CD4-positive, alpha-beta T cell treated with Interleukin-4 for 1 hour (primary cell): Measurements from ENCODE around the gene EVC.

Experiments
- DNase-seq, 2 donors: peaks; one replicate each; pipeline ENCODE4 v3.0.0-alpha.2; 2020 to 2022

EVC gene

GRCh38 chr4:5732158-5732557 lies 21.2 kb downstream of the EVC start:
- DNase-seq: no peak

DNA sequence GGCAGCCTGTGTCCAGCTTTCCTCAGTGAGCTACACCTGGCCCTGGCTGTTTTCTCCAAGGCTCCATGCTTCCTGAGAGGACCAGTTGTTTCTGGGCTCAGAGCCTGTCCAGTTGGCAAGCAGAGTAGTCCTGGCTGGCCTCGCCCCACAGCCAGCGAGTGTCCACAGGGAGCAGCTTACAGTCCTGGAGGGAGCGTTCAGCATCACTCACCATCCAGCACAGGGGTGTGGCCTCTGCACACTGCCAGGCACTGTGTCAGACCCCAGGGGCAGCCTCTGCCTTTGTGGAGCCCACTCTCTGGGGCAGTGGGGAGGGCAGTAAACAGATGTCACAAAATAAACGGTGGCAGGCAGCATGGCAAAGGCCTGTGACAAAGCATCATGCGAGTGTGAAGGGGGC lies 23.9 kb downstream of the EVC start:
- no peak for DNase-seq

GRCh38 chr4:5735463-5735862 lies 24.5 kb downstream of the EVC start:
- no peak for DNase-seq

DNA sequence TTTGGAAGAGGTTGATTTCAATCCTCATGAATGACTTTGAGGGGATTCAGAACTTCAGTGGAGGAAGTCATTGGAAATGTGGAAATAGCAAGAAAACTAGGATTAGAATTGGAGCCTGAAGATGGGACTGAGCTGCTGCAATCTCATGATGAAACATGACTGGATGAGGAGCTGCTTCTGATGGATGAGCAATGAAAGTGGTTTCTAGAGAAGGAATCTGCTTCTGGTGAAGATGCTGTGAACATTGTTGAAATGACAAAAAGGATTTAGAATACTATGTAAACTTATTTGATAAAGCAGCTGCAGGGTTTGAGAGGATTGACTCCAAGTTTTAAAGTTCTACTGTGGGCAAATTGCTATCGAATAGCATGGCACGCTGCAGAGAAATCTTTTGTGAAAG lies 27.1 kb downstream of the EVC start:
- DNase-seq: no peak

DNA sequence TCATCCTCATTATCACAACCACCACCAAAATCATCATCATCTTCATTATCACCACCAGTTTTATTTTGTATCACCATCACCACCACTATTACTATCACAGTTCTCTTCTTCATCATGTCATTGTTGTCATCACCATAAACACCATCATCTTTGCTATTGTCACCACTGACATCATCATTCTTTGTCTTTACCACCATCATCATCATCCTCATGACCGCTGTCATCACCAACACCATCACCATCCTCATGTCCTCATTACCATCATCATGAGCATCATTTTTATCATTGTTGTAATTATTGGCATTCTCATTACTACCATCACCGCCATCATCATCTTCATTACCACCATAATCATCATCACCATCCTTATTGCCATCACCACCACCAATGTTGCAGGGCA lies 31.4 kb downstream of the EVC start:
- DNase-seq: no peak

GRCh38 chr4:5742968-5743367 lies 32.0 kb downstream of the EVC start:
- no peak for DNase-seq

DNA sequence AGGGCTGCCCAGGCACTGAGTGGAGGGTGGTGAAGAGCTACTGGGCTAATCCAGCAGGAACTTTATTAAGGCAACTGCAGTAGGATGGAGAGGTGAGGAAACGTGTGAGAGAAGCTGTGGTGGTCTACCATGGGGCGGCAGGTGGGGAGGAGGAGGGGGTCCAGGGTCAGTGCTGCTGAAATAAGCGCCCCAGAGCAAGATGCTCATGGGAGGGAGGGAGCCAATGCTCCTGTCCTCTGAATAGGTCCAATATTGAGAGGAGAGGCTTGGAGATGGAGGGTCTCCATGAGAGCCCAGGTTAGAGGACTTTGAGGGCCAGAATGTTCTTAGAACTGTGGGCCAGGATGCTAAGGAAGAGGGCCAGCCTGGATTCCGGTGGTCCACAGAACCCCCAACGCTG lies 35.2 kb downstream of the EVC start:
- DNase-seq: no peak

GRCh38 chr4:5746829-5747737 lies 36.1 kb downstream of the EVC start:
- no peak for DNase-seq

GRCh38 chr4:5747738-5748375 lies 36.9 kb downstream of the EVC start:
- no peak for DNase-seq

DNA sequence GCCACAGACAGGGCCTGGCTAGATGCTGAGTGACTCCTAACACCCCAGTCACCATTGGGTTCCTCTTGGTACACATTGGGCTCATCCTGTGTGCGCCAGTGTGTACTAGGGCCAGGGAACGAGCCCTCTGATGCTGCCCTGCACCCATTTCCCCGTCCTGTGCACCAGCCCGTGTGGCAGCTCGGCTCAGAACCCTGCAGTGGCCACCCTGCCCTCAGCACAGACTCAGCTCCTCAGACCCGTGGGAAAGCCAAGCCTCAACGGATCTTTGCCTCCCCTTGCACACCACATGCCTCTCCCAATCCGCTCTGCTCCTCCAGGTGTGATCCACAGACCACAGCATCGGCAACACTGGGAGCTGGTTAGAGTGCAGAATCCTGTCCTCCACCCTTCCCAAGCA lies 38.6 kb downstream of the EVC start:
- no peak for DNase-seq

GRCh38 chr4:5750052-5750945 lies 39.3 kb downstream of the EVC start:
- DNase-seq: no peak

DNA sequence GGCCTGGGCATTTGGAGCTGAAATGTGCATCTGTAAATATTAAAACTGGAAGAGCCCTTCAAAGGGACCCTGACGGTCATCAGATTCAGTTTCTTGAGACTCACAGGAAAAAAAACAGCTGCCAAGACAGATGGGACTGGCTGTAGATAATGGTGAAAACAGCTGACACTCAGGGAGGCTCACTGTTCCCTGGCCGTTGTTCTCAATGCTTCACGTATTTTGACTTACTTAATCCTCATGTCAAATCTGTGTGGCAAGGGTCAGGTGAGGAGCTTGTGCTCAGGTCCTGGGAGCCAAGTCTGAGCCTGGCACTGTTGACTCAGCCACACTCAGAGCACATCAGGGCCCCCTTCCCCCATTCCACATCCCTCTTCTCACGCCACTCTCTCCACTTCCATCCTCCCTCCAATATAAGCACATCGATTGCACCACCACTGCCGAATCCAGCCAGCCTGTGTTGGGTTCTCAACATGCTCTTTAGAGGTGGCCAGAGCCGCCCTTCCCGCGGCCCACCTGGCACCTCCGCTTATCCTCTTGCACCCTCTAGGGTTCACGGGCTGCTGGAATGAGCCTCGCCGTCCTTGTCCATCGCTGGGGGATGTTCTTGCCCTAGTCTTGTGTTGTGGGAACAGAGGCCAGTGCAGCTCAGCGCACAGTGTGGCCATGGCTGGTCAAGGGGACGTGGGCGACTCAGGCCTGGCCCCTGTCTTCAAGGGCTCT lies 40.1 kb downstream of the EVC start:
- DNase-seq: no peak

- DNase-seq: no peak
Observed at GRCh38 chr4:5751666-5752375, 40.8 kb downstream of the EVC start.

- DNase-seq: no peak
Observed at GRCh38 chr4:5752376-5753184, 41.6 kb downstream of the EVC start.

DNA sequence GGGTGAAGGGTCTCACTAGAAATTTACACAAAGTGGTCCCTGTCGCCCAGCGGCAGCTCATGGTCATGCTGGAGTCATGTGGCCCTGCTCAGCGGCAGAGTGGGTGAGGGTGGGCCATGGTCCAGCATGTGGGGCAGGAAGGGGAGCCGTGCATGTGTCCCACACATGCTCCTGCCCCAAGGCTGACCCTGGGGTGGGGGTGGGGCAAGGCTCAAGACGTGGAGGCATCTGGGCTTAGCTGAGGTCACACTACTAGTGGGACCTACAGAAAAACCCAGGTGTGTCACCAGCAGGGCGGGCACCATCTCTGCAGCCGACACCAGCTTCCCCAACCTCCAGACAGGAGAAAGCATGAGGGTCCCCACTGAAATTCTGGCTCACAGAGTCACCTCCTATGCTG lies 42.4 kb downstream of the EVC start:
- no peak for DNase-seq

DNA sequence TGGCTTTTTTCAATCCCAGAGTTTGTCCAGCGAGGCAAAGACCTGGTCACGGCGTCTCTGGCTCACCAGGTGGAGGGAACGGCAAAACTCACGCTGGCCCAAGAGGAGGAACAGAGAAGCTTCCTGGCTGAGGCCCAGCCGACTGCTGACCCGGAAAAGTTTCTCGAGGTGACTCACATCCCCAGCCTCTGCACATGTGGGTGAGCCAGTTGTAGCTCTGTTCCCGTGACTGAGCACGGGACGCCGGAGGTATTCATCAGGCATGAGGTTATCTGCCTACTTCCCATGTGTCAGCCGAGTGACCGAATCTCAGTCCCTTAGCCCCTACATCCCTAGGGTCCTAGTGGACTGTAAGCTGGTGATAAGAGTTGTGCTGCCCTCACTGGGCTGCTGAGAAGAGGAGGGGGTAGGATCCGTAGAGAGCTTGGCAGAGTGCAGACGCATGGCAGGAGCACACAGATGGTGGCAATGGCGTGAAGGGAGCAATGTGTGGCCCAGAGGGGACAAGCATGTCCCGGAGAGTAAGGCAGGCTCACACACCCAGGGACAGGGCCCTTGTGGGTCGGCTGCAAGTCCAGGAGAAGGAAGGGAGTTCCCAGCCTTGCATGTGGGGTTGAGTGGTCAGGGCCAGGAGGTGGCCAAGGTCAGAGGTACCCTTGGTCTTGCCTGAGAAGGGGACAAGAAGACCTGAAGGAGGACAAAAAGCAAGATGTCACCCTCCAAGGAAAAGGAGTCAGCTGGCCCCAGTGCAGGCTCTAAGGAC lies 42.9 kb downstream of the EVC start:
- no peak for DNase-seq

DNA sequence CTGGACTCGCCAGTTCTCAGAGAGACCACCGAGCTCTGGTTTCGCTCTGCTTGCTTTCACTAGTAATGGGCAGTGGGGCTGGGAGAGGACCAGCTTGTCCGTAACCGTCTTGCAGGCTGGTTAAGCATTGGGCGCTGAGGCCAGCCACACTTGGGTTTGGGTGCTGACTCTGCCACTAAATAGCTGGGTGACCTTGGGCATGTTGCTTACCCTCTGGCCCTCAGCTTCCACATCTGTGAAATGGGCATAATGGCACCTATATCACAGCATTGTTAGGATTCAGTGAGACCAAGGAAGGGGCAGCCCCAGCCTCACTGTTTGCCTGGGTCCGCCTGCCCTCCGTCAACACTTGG lies 43.5 kb downstream of the EVC start:
- DNase-seq: no peak

- DNase-seq: no peak
Observed at GRCh38 chr4:5755161-5755560, 44.2 kb downstream of the EVC start.

DNA sequence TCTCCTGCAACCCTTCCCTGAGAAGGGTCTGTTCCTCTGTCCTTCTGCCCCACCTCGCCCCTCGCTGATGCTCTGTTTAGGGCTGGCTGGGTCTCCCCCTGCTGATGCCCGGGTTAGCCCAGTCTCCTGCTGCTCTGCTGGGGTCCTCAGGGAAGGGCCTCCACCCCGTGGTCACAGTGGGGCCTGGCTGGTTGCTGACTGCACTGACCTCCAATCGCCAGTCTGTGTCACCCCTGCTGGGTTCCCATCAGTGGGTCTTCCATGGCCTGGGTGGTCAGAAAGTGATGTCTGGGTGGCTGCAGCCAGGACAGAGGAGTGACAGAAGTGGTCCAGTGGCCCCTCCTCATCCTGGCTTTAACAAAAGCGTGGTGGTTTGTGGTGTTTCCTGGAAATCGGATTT lies 44.7 kb downstream of the EVC start:
- no peak for DNase-seq

DNA sequence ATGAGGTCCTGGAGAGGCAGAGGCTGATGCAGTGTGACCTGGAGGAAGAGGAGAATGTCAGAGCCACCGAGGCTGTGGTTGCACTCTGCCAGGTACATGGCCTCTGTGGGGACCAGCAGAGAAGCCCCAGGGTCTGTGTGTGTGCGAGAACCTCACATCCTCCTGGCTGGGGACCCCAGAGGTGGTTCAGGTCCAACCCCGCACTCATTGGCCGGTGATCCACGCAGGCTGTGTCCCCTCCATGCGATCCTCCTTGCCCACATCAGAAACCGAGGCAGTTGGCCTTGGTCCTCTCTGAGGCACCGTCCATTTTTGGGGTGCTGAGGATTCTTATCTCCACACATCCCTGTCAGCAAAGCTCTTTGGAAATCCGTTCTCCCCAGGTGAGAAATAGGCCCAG lies 45.3 kb downstream of the EVC start:
- no peak for DNase-seq

DNA sequence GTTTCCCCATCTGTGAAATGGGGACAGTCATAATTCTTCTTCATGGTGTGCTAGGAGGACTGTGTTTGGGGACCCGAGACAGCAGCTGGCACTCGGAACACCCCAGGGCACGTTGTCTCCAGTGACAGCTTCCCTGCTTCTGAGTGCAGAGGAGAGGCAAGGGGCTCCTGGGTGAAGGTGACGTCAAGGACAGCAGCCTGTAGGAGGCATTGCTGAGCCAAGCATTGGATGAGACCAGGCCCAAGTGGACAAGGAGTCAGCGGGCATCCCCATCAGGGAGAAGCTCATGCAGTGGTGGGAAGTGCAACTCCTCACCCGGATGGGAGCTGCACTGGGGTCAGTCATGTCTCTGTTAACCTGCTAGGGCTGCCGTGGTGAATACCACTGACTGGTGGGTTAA lies 46.1 kb downstream of the EVC start:
- DNase-seq: no peak
